Measurements from ENCODE around the gene LMO4.

- TF ChIP-seq CTCF (conservative IDR thresholded peaks at IDR 0.05; ENCODE audit: low read depth in 2 of 2) (no peak), EZH2phosphoT487 (IDR thresholded peaks at IDR 0.05; ENCODE audit: unreplicated experiment) (no peak)
Measured at GRCh38 chr1:87333692-87334347, 5.1 kb downstream of the LMO4 start.

Data from GM23338 (cell line).